Adipocyte (in vitro differentiated cells): Measurements from ENCODE around the gene PROB1.
"Not testable (repeated sequence)": the region's sequence is repeated elsewhere in the genome, so short reads cannot be mapped to it uniquely, and the experiment has no call there.

Experiments
- DNase-seq: peaks from one replicate; pipeline ENCODE4 v3.0.0-alpha.2; 2015; ENCODE audit warnings: low read depth
- H3K27me3 ChIP-seq: replicated peaks from 2 replicates; pipeline ENCODE4 v1.7.0; 2013; ENCODE audit warnings: mild to moderate bottlenecking, low read length, moderate library complexity; ENCODE audit not compliant: control insufficient read depth, insufficient read depth
- H3K36me3 ChIP-seq: 2 replicates; pipeline ENCODE4 v1.7.0; 2013; ENCODE audit warnings: low read length, mild to moderate bottlenecking, moderate library complexity; ENCODE audit not compliant: control insufficient read depth, insufficient read depth, severe bottlenecking
- H3K4me1 ChIP-seq: 2 replicates; pipeline ENCODE4 v1.7.0; 2013; ENCODE audit warnings: mild to moderate bottlenecking, low read length, moderate library complexity; ENCODE audit not compliant: control insufficient read depth, insufficient read depth
- H3K4me3 ChIP-seq: 2 replicates; pipeline ENCODE4 v1.7.0; 2013; ENCODE audit warnings: mild to moderate bottlenecking, low read length, moderate library complexity
- H3K9ac ChIP-seq: 2 replicates; pipeline ENCODE4 v1.7.0; 2013; ENCODE audit warnings: mild to moderate bottlenecking, low read length, moderate library complexity
- H3K9me3 ChIP-seq: 2 replicates; pipeline ENCODE4 v1.7.0; 2013; ENCODE audit warnings: mild to moderate bottlenecking, low read length, moderate library complexity; ENCODE audit not compliant: control insufficient read depth

Gene PROB1

DNA sequence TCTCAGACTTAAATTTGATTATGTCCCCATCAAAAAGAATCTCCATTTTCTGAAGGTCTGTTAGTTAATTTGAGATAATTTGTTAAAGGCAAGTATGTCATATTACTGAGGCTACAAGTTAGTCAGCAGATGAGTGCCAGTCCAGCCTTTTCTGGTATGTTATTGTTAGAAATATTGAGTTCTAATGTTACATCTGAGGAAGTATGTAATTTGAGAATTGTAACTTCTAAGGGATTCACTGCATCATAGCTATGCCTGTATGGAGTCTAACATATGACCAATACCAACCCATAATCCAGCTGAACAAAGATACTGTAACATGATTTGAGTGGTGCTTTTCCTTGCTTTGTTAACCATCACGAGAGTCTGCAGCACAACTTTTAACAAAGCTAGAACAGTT, 25.7 kb downstream of the PROB1 start:
- DNase-seq = peak; percentile 92
- no peak overlapping the region for H3K4me3 ChIP-seq
- H3K36me3 ChIP-seq = peaks cover 56% of the 10 kb centered on the region
- no peaks in the 10 kb centered on the region for H3K27me3 ChIP-seq
- no peaks in the 10 kb centered on the region for H3K9me3 ChIP-seq
- H3K9ac ChIP-seq = no peak overlapping the region
- peaks cover 25% of the 10 kb centered on the region for H3K4me1 ChIP-seq

DNA sequence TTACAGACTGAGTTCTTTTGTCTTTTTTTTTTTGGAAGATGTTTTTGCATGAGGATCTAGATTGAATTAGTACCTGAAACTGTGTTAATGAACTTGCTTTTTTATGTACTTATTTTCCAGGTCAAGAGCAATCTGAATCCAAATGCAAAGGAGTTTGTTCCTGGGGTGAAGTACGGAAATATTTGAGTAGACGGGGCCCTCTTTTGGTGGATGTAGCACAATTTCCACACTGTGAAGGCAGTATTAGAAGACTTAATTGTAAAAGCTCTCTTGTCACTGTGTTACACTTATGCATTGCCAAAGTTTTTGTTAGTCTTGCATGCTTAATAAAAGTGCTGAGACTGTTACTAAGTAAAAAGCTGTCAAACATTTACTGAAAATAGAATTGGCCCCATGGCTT, 26.3 kb downstream of the PROB1 start:
- no peak for DNase-seq
- Histone ChIP-seq H3K27me3 (no peaks in the 10 kb centered on the region), H3K9me3 (no peaks in the 10 kb centered on the region), H3K36me3 (peaks cover 62% of the 10 kb centered on the region), H3K4me3 (no peak overlapping the region), H3K9ac (no peak overlapping the region), H3K4me1 (peaks cover 21% of the 10 kb centered on the region)

DNA sequence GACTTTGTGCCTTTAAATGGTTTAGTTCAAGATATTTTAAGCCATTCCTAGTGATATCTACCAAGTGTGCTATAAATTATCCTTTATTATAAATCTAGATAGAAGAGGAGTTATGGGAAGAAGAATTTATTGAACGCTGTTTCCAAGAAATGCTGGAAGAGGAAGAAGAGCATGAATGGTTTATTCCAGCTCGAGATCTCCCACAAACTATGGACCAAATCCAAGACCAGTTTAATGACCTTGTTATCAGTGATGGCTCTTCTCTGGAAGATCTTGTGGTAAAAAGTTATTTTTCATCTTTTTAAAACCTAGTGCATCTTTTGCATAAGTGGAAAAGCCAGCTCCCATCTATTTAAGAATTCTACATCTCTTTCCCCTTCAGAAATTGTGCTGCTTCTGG, 30.4 kb downstream of the PROB1 start:
- H3K9ac ChIP-seq = no peak overlapping the region
- no peak overlapping the region for H3K4me3 ChIP-seq
- DNase-seq = no peak
- peaks cover 47% of the 10 kb centered on the region for H3K36me3 ChIP-seq
- H3K9me3 ChIP-seq = no peaks in the 10 kb centered on the region
- H3K4me1 ChIP-seq = peaks cover 18% of the 10 kb centered on the region
- no peaks in the 10 kb centered on the region for H3K27me3 ChIP-seq

DNA sequence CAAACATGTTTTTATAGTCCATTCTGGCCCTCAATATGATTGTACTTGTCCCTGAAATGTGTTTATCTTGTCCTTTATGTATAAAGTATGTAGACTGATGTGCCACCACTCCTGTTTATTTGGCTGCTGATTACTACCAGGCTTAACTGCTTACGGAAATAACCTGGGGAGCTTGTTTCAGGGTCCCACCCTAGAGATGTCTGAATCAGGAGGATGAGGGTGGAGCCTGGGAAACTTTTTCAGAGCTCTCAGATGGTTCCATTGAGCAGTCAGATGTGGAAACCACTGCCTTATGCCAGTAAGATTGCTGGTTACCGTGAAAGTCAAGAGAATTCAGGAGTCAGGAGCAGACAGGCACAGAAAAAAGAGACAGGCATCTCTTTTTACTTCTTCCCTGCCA, 31.0 kb downstream of the PROB1 start:
- Histone ChIP-seq H3K9me3 (no peaks in the 10 kb centered on the region), H3K4me3 (no peak overlapping the region), H3K9ac (no peak overlapping the region), H3K27me3 (no peaks in the 10 kb centered on the region), H3K4me1 (peaks cover 17% of the 10 kb centered on the region), H3K36me3 (peaks cover 46% of the 10 kb centered on the region)
- no peak for DNase-seq

DNA sequence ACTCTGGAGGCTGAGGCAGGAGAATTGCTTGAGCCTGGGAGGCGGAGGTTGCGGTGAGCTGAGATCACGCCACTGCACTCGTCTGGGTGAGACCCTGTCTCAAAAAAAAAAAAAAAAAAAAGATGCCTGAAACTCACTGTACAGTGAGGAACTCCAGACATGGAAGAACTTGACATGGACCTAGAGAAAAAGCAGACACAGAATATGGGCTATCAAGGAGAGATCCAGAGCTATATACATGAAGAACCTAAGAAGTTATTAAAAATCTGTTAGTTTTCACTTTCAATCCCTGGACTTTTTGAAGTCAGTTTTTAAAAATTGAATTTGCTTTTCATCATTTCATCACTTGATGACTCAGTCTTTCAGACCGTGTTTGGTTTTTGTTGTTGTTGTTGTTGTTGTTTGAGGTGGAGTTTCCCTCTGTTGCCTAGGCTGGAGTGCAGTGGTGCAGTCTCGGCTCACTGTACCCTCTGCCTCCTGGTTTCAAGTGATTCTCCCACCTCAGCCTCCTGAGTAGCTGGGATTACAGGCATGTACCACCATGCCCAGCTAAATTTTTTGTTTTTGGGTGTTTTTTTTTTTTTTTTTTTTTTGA, 33.0 kb downstream of the PROB1 start:
- Histone ChIP-seq H3K36me3 (peaks cover 35% of the 10 kb centered on the region), H3K9me3 (no peaks in the 10 kb centered on the region)

DNA sequence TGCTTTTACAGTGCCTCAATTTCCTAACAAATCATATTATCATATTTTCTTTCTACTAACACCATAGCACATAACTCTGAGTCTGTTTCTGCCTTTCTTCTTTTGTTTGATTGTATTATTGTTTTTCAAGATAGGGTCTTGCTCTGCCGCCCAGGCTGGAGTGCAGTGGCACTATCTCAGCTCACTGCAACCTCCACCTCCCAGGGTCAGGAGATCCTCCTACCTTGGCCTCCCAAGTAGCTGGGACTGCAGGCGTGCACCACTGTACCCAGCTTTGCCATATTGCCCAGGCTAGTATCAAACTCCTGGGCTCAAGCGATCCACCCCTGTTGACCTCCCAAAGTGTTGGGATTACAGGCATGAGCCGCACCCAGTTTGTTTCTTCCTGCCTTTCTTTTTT, 34.5 kb downstream of the PROB1 start:
- no peak for DNase-seq
- Histone ChIP-seq H3K4me1 (peaks cover 10% of the 10 kb centered on the region), H3K27me3 (no peaks in the 10 kb centered on the region), H3K36me3 (peaks cover 19% of the 10 kb centered on the region), H3K9me3 (no peaks in the 10 kb centered on the region), H3K4me3 (no peak overlapping the region), H3K9ac (no peak overlapping the region)

More for the DNA sequence above, 33.0 kb downstream of the PROB1 start:
- DNase-seq = peak; percentile 31
- no peak overlapping the region for H3K9ac ChIP-seq
- peaks cover 10% of the 10 kb centered on the region for H3K4me1 ChIP-seq
- H3K4me3 ChIP-seq = no peak overlapping the region
- no peaks in the 10 kb centered on the region for H3K27me3 ChIP-seq

DNA sequence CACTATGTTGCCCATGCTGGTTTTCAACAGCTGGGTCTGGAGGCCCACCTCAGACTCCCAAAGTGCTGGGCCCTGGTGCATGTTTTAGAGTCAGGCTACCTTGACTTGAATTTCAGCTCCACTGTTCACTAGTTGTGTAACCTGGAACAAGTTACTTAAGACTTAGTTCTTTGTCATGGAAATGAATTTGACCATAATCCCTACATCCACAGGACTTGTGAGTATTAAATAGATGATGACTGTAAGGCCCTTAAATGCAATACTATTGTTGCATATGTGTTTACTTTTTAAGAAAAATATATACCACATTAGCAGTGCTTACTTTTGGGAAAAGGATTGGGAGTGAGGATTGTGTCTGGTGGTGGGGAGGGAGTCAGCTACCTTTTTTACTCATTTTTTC, 36.8 kb downstream of the PROB1 start:
- no peaks in the 10 kb centered on the region for H3K27me3 ChIP-seq
- DNase-seq = no peak
- H3K4me1 ChIP-seq = peaks cover 13% of the 10 kb centered on the region
- H3K36me3 ChIP-seq = peaks cover 14% of the 10 kb centered on the region
- H3K4me3 ChIP-seq = no peak overlapping the region
- H3K9me3 ChIP-seq = peaks cover 3% of the 10 kb centered on the region
- no peak overlapping the region for H3K9ac ChIP-seq

DNA sequence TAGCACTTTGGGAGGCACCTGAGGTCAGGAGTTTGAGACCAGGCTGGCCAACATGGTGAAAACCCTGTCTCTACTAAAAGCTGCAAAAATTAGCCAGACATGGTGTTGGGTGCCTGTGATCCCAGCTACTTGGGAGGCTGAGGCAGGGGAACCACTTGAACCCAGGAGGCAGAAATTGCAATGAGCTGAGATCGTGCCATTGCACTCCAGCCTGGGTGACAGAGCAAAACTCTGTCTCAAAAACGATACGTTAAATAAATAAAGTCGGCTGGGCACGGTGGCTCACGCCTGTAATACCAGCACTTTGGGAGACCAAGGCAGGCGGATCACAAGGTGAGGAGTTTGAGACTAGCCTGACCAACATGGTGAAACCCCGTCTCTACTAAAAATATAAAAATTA, 39.0 kb downstream of the PROB1 start:
- Histone ChIP-seq H3K4me1 (peaks cover 13% of the 10 kb centered on the region), H3K36me3 (peaks cover 18% of the 10 kb centered on the region)
- not testable (repeated sequence) for H3K9me3 ChIP-seq, DNase-seq, H3K9ac ChIP-seq, H3K4me3 ChIP-seq, H3K27me3 ChIP-seq

DNA sequence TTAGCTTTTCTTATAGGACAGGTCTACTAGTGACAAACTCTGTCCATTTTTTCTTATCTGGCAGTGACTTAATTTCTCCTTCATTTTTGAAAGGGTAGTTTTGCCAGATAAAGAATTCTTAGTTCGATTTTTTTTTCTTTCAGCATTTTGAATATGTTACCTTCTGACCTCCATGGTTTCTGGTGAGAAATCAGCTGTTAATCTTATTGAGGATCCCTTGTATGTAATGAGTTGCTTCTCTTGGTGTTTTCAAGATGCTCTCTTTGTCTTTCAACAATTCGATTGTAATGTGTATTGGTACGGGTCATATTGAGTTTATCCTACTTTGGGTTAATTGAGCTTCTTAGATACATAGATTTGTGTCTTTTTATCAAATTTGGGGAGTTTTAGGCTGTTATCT, 40.7 kb downstream of the PROB1 start:
- Histone ChIP-seq H3K27me3 (no peaks in the 10 kb centered on the region), H3K36me3 (peaks cover 18% of the 10 kb centered on the region), H3K4me3 (no peak overlapping the region), H3K4me1 (peaks cover 8% of the 10 kb centered on the region), H3K9ac (no peak overlapping the region), H3K9me3 (peaks cover 3% of the 10 kb centered on the region)
- DNase-seq = no peak

DNA sequence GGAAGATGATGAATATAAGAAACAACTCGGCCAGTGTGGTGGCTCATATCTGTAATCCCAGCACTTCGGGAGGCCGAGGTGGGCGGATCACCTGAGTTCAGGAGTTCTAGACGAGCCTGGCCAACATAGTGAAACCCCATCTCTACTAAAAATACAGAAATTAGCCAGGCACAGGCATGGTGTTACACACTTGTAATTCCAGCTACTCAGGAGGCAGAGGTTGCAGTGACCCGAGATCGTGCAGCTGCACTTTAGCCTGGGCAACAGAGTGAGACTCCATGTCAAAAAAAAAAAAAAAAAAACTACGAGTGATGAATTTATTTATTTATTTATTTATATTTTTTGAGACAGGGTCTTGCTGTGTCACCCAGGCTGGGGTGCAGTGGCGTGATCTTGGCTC, 47.0 kb downstream of the PROB1 start:
- H3K9ac ChIP-seq, H3K27me3 ChIP-seq, H3K4me3 ChIP-seq, H3K9me3 ChIP-seq, H3K36me3 ChIP-seq, DNase-seq: not testable (repeated sequence)
- H3K4me1 ChIP-seq = peaks cover 21% of the 10 kb centered on the region

DNA sequence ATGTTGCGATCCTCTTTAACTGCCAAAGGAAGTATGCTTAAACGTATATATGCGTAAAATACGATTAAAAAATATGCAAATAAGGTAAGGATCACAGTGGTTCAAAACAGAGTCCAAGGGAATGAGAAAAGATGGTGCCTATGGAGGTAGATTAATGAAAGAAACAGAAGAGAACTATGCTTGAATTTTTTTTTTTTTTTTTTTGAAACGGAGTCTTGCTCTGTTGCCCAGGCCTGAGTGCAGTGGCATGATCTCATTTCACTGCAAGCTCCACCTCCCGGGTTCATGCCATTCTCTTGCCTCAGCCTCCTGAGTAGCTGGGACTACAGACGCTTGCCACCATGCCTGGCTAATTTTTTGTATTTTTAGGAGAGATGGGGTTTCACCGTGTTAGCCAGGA, 49.5 kb downstream of the PROB1 start:
- not testable (repeated sequence) for H3K9me3 ChIP-seq, H3K27me3 ChIP-seq, H3K4me3 ChIP-seq, H3K9ac ChIP-seq, H3K36me3 ChIP-seq, DNase-seq
- peaks cover 33% of the 10 kb centered on the region for H3K4me1 ChIP-seq

DNA sequence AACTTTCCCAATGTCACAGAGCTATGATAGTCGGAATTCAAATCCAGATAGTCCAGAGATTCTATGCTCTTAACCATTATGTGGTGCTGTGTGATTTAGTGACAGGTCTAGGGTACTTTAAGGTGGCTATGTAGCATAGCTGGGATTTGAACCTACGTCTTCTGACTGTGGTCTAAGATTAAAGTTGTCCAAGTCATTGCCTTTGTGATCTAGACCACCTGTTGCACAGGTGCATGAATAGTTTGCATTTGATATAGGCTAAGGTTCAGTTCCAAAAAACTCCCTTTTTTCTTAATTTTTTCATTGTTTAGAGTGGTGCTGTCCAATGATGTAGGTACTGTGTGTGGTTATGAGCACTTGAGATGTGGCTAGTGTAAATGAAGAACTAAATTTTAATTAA, 50.7 kb downstream of the PROB1 start:
- DNase-seq = no peak
- H3K9ac ChIP-seq = no peak overlapping the region
- H3K36me3 ChIP-seq = no peaks in the 10 kb centered on the region
- H3K27me3 ChIP-seq = no peaks in the 10 kb centered on the region
- H3K4me3 ChIP-seq = peak overlapping the region; percentile 100
- peaks cover 28% of the 10 kb centered on the region for H3K4me1 ChIP-seq
- H3K9me3 ChIP-seq = no peaks in the 10 kb centered on the region
